A673 (cell line): ENCODE results near the gene C16orf46.

Experiments used
- CTCF ChIP-seq: fragments of 300-800, 200-600 bp; sonication (generic); conservative IDR thresholded peaks from 2 replicates; pipeline ENCODE4 v1.5.1; 2017; ENCODE audit warnings: low read depth, mild to moderate bottlenecking, antibody characterized with exemption, low read length, moderate library complexity, mixed read lengths
- EZH2 ChIP-seq: fragments of 200-600 bp; sonication (generic); IDR thresholded peaks from 2 replicates; pipeline ENCODE4 v1.6.1; 2017; ENCODE audit warnings: borderline replicate concordance, low read depth, mild to moderate bottlenecking, mixed read lengths, antibody characterized with exemption, low read length; ENCODE audit not compliant: poor library complexity, severe bottlenecking

- TF ChIP-seq EZH2 (no peak), CTCF (no peak)
These were observed 29.9 kb upstream of the C16orf46 start for GRCh38 chr16:81106826-81107503.
